Esophagus squamous epithelium (tissue), 5 donors: ENCODE results near the gene DDAH1. TPM values are rescaled to one million over a fixed set of nuclear protein-coding genes. Genes with fewer than 3 reads are reported as not detected.

Experiments
- DNase-seq: peaks from one replicate; lab custom pipeline; 2025; lab: John Stamatoyannopoulos, UW
- H3K27ac ChIP-seq, 4 donors: fragments of 200-600 bp; sonication (generic); one replicate each; pipeline ENCODE4 v1.5.1; 2016 to 2019; ENCODE audit warnings: mild to moderate bottlenecking in 1 of 4
- H3K27me3 ChIP-seq, 4 donors: fragments of 200-600 bp; sonication (generic); 1 replicate in 3 of 4; 2 replicates in 1 of 4; pipeline versions ENCODE4 v1.5.1 to v1.6.0; 2017 to 2021; ENCODE audit warnings: antibody characterized with exemption in 1 of 4
- H3K36me3 ChIP-seq, 3 donors: fragments of 200-600 bp; sonication (generic); one replicate each; pipeline ENCODE4 v1.5.1; 2016 to 2019
- H3K4me1 ChIP-seq, 3 donors: fragments of 200-600 bp; sonication (generic); one replicate each; pipeline ENCODE4 v1.5.1; 2017 to 2019
- H3K4me3 ChIP-seq, 4 donors: fragments of 200-600 bp; sonication (generic); 1 replicate in 3 of 4; 2 replicates in 1 of 4; pipeline ENCODE4 v1.5.1; 2016 to 2019; ENCODE audit warnings: mild to moderate bottlenecking in 2 of 4, moderate library complexity in 1 of 4
- H3K9me3 ChIP-seq, 3 donors: fragments of 200-600 bp; sonication (generic); one replicate each; pipeline ENCODE4 v1.5.1; 2016 to 2019
- POLR2A ChIP-seq, 4 donors: fragments of 450-650 bp; IDR thresholded peaks; one replicate each; pipeline ENCODE4 v1.6.1; 2017; ENCODE audit warnings: antibody characterized with exemption in 4 of 4, mild to moderate bottlenecking in 4 of 4, moderate library complexity in 3 of 4
- WGBS, 2 donors: methylation state at CpG; one replicate each; pipeline ENCODE4 v1.1.5; 2018; 5-methylcytosine and 5-hydroxymethylcytosine counted together
- intact Hi-C: fragments of 100-400 bp; cut with DNase I; formaldehyde crosslinking; loops from one replicate; pipeline ENCODE4 v1.15.0; 2022
- small RNA-seq, 4 donors: library from RNA; depleted of rRNA; stranded (forward); fragments of <200 nt; gene quantifications; one replicate each; pipeline ENCODE3, GENCODE V24; 2016
- total RNA-seq, 4 donors: library from RNA; depleted of rRNA; stranded (reverse); fragments of >200 nt; gene quantifications; one replicate each; pipeline ENCODE4 v1.1.0, GENCODE V29; 2016
- TF ChIP-seq, protein P1 (sequence below), 6 experiments: fragments of 450-650 bp in 4 of 6; fragments of 200-600 bp in 2 of 6; sonication (generic) in 2 of 6; IDR thresholded peaks; one replicate each; pipeline ENCODE4 v1.5.1; 2016 to 2019; ENCODE audit warnings: antibody characterized with exemption in 6 of 6, mild to moderate bottlenecking in 4 of 6, moderate library complexity in 4 of 6
- donor health status: DM: yes; HTN: yes; CAD: no.

Gene DDAH1
- total RNA-seq, 4 donors from 2014 or later: 6.1 to 13.8 (median 11.5) TPM

GRCh38 chr1:85273397-85273796 is 191.6 kb downstream of the DDAH1 start:
- H3K4me1 ChIP-seq: peaks cover 15 to 65% (median 24%) of the 10 kb centered on the region in 3 donors
- no peak overlapping the region for H3K4me3 ChIP-seq
- no peak for DNase-seq
- no peaks in the 10 kb centered on the region for H3K27me3 ChIP-seq
- no peaks in the 10 kb centered on the region for H3K9me3 ChIP-seq
- no peak overlapping the region for H3K27ac ChIP-seq
- H3K36me3 ChIP-seq: peaks cover 7 to 48% (median 12%) of the 10 kb centered on the region in 3 donors
- TF ChIP-seq, protein P1, sequence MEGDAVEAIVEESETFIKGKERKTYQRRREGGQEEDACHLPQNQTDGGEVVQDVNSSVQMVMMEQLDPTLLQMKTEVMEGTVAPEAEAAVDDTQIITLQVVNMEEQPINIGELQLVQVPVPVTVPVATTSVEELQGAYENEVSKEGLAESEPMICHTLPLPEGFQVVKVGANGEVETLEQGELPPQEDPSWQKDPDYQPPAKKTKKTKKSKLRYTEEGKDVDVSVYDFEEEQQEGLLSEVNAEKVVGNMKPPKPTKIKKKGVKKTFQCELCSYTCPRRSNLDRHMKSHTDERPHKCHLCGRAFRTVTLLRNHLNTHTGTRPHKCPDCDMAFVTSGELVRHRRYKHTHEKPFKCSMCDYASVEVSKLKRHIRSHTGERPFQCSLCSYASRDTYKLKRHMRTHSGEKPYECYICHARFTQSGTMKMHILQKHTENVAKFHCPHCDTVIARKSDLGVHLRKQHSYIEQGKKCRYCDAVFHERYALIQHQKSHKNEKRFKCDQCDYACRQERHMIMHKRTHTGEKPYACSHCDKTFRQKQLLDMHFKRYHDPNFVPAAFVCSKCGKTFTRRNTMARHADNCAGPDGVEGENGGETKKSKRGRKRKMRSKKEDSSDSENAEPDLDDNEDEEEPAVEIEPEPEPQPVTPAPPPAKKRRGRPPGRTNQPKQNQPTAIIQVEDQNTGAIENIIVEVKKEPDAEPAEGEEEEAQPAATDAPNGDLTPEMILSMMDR (IDR thresholded peaks at IDR 0.05): no peak
- no peak for TF ChIP-seq POLR2A (IDR thresholded peaks at IDR 0.05)
- intact Hi-C loops: no loop called here

DNA sequence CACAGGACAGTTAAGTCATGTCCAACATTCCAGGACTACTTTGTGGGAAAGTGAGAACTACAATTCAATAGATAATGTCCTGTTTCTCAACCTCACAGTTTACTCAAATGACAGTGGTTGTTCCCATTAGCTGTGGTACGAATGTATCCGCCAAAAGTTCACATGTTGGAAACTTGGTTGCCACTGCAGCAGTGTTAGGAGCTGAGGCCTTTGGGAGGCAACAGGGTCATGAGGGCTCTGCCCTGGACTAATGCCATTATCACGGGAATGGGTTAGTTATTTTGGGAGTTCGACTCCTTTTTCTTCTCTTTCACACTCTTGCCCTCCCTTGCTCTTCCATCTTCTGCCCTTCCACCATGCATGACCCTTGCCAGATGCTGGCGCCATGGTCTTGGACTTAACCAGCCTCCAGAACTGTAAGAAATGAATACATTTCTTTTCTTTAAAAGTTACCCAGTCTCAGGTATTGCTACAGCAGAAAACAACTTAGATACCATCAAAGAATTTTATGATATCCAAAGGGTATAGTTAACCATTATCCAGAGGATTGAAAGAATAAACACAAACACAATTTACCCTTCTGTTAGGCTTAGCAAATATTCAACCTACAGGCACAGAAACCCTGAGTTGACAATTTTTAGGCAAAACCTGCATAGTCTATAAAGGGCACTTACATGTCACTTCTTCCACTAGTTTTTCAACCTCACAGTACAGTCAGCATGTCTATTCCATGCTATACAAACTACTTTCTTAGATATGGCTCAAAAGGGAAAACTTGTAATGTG is 196.0 kb downstream of the DDAH1 start:
- Histone ChIP-seq H3K27me3 (no peaks in the 10 kb centered on the region), H3K4me1 (peaks cover 0 to 34% (median 7%) of the 10 kb centered on the region in 3 donors), H3K36me3 (peaks cover 7 to 92% (median 20%) of the 10 kb centered on the region in 3 donors), H3K9me3 (no peaks in the 10 kb centered on the region), H3K27ac (no peak overlapping the region), H3K4me3 (no peak overlapping the region)
- TF ChIP-seq POLR2A (IDR thresholded peaks at IDR 0.05): no peak
- TF ChIP-seq, protein P1 (IDR thresholded peaks at IDR 0.05): no peak
- DNase-seq: no peak
- intact Hi-C loops: no loop called here
- 86 to 87% methylated on average over 5 of the region's 5 CpGs for WGBS, 2 donors

Small RNA genes within 50 kb of the gene (small RNA-seq; reads per million reads assigned to genes)
- gene RF00019: 0 reads per million in 4 donors

Other genes starting within 250 kb of the DDAH1 start
- gene C1orf52, start 205.5 kb downstream of the DDAH1 start, total RNA-seq: 10 to 100 TPM in 3 of 4 donors, 1 to 10 TPM in 1; 9.1 to 15.2 (median 12.2) TPM
- 10 to 100 TPM; 24.4 to 42.3 (median 27.0) TPM for gene BCL10, start 188.5 kb downstream of the DDAH1 start, total RNA-seq
- gene CCN1, start 115.6 kb upstream of the DDAH1 start, total RNA-seq: 10 to 100 TPM in 1 of 4 donors, 1 to 10 TPM in 3; 4.5 to 15.1 (median 8.0) TPM
- 10 to 100 TPM in 2 of 4 donors, 1 to 10 TPM in 2; 8.2 to 20.0 (median 9.9) TPM for gene ZNHIT6, start 243.3 kb upstream of the DDAH1 start, total RNA-seq